KMS-11 (cell line): ENCODE measurements around the gene MINDY4B.

Source experiments
- H2AFZ ChIP-seq: fragments of 200-600 bp; sonication (generic); 2 replicates; pipeline ENCODE4 v1.6.1; 2016; ENCODE audit warnings: antibody characterized with exemption, mixed run types, low read depth
- H3K27ac ChIP-seq: fragments of 200-600 bp; sonication (generic); 2 replicates; pipeline ENCODE4 v1.6.1; 2016; ENCODE audit warnings: mild to moderate bottlenecking, mixed run types
- H3K27me3 ChIP-seq: fragments of 200-600 bp; sonication (generic); 2 replicates; pipeline ENCODE4 v1.6.1; 2017; ENCODE audit warnings: mild to moderate bottlenecking, low read depth, mixed run types, moderate library complexity; ENCODE audit not compliant: insufficient read depth
- H3K36me3 ChIP-seq: fragments of 200-600 bp; sonication (generic); 2 replicates; pipeline ENCODE4 v1.6.1; 2017; ENCODE audit warnings: mild to moderate bottlenecking, mixed run types; ENCODE audit not compliant: insufficient read depth
- H3K4me1 ChIP-seq: fragments of 200-600 bp; sonication (generic); 2 replicates; pipeline ENCODE4 v1.6.1; 2016; ENCODE audit warnings: mild to moderate bottlenecking, low read depth, mixed run types; ENCODE audit not compliant: poor library complexity, severe bottlenecking
- H3K4me2 ChIP-seq: fragments of 200-600 bp; sonication (generic); 2 replicates; pipeline ENCODE4 v1.7.0; 2016; ENCODE audit warnings: mild to moderate bottlenecking, mixed run types
- H3K4me3 ChIP-seq: fragments of 200-600 bp; sonication (generic); IDR thresholded peaks from 2 replicates; pipeline ENCODE4 v1.6.1; 2017; ENCODE audit warnings: low read depth, low read length, mixed read lengths; ENCODE audit not compliant: insufficient read depth
- H3K79me2 ChIP-seq: fragments of 200-600 bp; sonication (generic); 2 replicates; pipeline ENCODE4 v1.6.1; 2016; ENCODE audit warnings: low read depth, mixed run types; ENCODE audit not compliant: insufficient read depth
- H3K9ac ChIP-seq: fragments of 200-600 bp; sonication (generic); 2 replicates; pipeline ENCODE4 v1.6.1; 2016; ENCODE audit warnings: mild to moderate bottlenecking, mixed run types
- H4K20me1 ChIP-seq: fragments of 200-600 bp; sonication (generic); 2 replicates; pipeline ENCODE4 v1.6.1; 2016; ENCODE audit warnings: mild to moderate bottlenecking, mixed run types; ENCODE audit not compliant: insufficient read depth
- CTCF ChIP-seq: fragments of 200-600 bp; sonication (generic); conservative IDR thresholded peaks from 2 replicates; pipeline ENCODE4 v1.6.1; 2017; ENCODE audit warnings: low read depth, mild to moderate bottlenecking, antibody characterized with exemption, low read length, moderate library complexity, mixed read lengths

The MINDY4B gene

GRCh38 chr3:150912501-150912900 is 7.3 kb upstream of the MINDY4B start:
- no peak overlapping the region for H3K4me3 ChIP-seq
- no peaks in the 10 kb centered on the region for H3K79me2 ChIP-seq
- no peaks in the 10 kb centered on the region for H3K27me3 ChIP-seq
- H3K36me3 ChIP-seq: no peaks in the 10 kb centered on the region
- H3K9ac ChIP-seq: no peak overlapping the region
- H2AFZ ChIP-seq: no peak overlapping the region
- TF ChIP-seq CTCF: no peak
- H4K20me1 ChIP-seq: no peaks in the 10 kb centered on the region
- H3K27ac ChIP-seq: no peak overlapping the region
- no peaks in the 10 kb centered on the region for H3K4me1 ChIP-seq
- H3K4me2 ChIP-seq: no peak overlapping the region

GRCh38 chr3:150911771-150912170 is 6.5 kb upstream of the MINDY4B start:
- no peaks in the 10 kb centered on the region for H4K20me1 ChIP-seq
- no peaks in the 10 kb centered on the region for H3K27me3 ChIP-seq
- no peak overlapping the region for H3K4me2 ChIP-seq
- no peak overlapping the region for H3K9ac ChIP-seq
- no peaks in the 10 kb centered on the region for H3K4me1 ChIP-seq
- no peak overlapping the region for H2AFZ ChIP-seq
- no peaks in the 10 kb centered on the region for H3K36me3 ChIP-seq
- no peak overlapping the region for H3K4me3 ChIP-seq
- H3K79me2 ChIP-seq: no peaks in the 10 kb centered on the region
- H3K27ac ChIP-seq: no peak overlapping the region
- TF ChIP-seq CTCF: no peak

GRCh38 chr3:150906461-150906860 is 1.2 kb upstream of the MINDY4B start:
- TF ChIP-seq CTCF: no peak
- H3K4me3 ChIP-seq: no peak overlapping the region
- no peaks in the 10 kb centered on the region for H3K27me3 ChIP-seq
- H3K27ac ChIP-seq: no peak overlapping the region
- no peaks in the 10 kb centered on the region for H4K20me1 ChIP-seq
- H3K4me1 ChIP-seq: no peaks in the 10 kb centered on the region
- H3K36me3 ChIP-seq: no peaks in the 10 kb centered on the region
- no peak overlapping the region for H3K4me2 ChIP-seq
- no peaks in the 10 kb centered on the region for H3K79me2 ChIP-seq
- no peak overlapping the region for H2AFZ ChIP-seq
- no peak overlapping the region for H3K9ac ChIP-seq

- Histone ChIP-seq H4K20me1 (no peaks in the 10 kb centered on the region), H3K27ac (no peak overlapping the region), H2AFZ (no peak overlapping the region), H3K27me3 (no peaks in the 10 kb centered on the region), H3K4me2 (no peak overlapping the region), H3K79me2 (no peaks in the 10 kb centered on the region), H3K36me3 (no peaks in the 10 kb centered on the region), H3K9ac (no peak overlapping the region), H3K4me1 (no peaks in the 10 kb centered on the region), H3K4me3 (no peak overlapping the region)
- no peak for TF ChIP-seq CTCF
Measured at GRCh38 chr3:150905746-150906145, 507 bp upstream of the MINDY4B start.

GRCh38 chr3:150902988-150903387 is 2.3 kb downstream of the MINDY4B start:
- Histone ChIP-seq H3K4me1 (no peaks in the 10 kb centered on the region), H3K79me2 (no peaks in the 10 kb centered on the region), H3K36me3 (no peaks in the 10 kb centered on the region), H3K4me3 (no peak overlapping the region), H3K9ac (no peak overlapping the region), H2AFZ (no peak overlapping the region), H3K4me2 (no peak overlapping the region), H3K27ac (no peak overlapping the region), H3K27me3 (no peaks in the 10 kb centered on the region), H4K20me1 (no peaks in the 10 kb centered on the region)
- no peak for TF ChIP-seq CTCF
